Lower leg skin (tissue), 3 donors: ENCODE data around the gene ABCC1.

ENCODE experiments used
- CTCF ChIP-seq, 3 donors: fragments of 450-650 bp; IDR thresholded peaks; one replicate each; pipeline ENCODE4 v1.5.1; 2016; ENCODE audit warnings: antibody characterized with exemption in 3 of 3, mild to moderate bottlenecking in 3 of 3, moderate library complexity in 2 of 3
- POLR2A ChIP-seq, 2 donors: fragments of 450-650 bp; IDR thresholded peaks; one replicate each; pipeline ENCODE4 v1.6.1; 2016 to 2017; ENCODE audit warnings: antibody characterized with exemption in 2 of 2, mild to moderate bottlenecking in 1 of 2, moderate library complexity in 1 of 2

GRCh38 chr16:16106466-16106865 is 157.1 kb downstream of the ABCC1 start:
- TF ChIP-seq CTCF (IDR thresholded peaks at IDR 0.05) = no peak
- TF ChIP-seq POLR2A (IDR thresholded peaks at IDR 0.05) = no peak
